ENCODE data around the gene ZMAT3. TPM values are rescaled to one million over a fixed set of nuclear protein-coding genes. Genes with fewer than 3 reads are reported as not detected.
"Not testable (repeated sequence)": the region's sequence is repeated elsewhere in the genome, so short reads cannot be mapped to it uniquely, and the experiment has no call there.

Gene ZMAT3
- total RNA-seq, 2 experiments from 2014 or later, result 9.5 to 9.9 TPM

DNA sequence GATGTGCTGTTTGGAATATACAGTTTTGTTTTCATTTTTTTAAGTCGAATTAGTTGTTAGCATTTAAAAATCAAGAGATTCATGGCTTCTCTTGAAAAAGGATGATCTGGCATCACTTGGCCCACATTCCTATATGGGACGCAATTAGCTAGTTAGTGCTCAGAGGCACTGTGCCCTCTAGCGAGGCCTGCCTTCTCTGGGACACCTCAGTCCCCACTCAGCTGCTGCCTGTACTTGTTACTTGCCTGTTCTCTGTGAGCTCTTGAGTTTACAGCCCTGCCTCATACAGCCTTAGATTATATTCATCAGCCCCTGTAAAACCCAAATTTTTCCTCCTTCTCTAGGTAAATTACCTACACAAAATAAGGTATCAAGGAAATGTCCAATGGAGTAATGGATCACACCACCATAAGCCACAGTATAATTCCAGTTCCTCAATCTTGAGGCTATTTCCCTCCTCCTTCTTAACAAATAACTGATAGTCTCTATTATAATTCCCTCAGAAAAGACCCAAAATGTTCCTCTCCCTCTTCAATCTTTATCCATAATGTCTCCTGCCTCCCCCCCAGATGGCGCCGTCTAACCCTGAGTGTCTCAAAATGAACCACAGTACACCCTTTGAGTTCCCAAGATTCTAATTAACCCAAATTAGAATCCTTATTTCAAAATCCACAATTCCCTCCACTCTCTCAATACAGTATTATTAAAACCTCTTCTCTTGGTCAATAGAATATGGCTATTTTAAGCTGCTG lies 2.7 kb downstream of the ZMAT3 start:
- ATAC-seq (no peak), DNase-seq (peak; percentile 67)
- ChIA-PET CTCF (interaction anchor here (0.8 to 2.3 kb wide), 6 partner anchors 8 to 200 kb away, joined by 3 to 10 read pairs (median 6); partner anchors contain the start of gene PIK3CA), POLR2A (no interaction called here)
- no peak overlapping the region for H3K4me3 Mint-ChIP-seq
- intact Hi-C loops (cut with DNase I, micrococcal nuclease), result no loop called here
- peaks cover 27% of the 10 kb centered on the region for H3K36me3 Mint-ChIP-seq (ENCODE audit: low read depth)
- H3K27me3 Mint-ChIP-seq, result no peaks in the 10 kb centered on the region
- peaks cover 39% of the 10 kb centered on the region for H3K4me1 Mint-ChIP-seq
- peak overlapping the region; percentile 60 for H3K27ac Mint-ChIP-seq
- H3K9me3 Mint-ChIP-seq (ENCODE audit: low read depth), result no peaks in the 10 kb centered on the region

DNA sequence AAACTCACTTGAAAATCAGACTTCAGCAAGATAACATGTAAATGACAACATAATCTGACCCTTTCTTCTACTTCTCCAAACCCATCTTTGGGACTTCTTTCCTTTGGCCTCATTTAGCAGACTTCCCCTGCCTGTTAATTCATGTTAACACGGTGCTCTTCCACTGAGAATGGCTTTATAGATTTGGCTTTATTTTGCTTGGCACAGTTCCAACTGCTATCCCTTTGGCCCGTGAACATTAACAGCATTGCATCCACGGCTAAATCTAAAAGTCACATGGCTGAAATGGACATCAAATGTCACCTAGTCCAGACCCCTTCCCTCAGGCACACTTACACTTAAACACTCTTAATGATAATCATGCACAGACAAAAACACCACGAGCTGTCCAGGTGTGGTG lies 3.8 kb downstream of the ZMAT3 start:
- Mint-ChIP-seq H3K36me3 (ENCODE audit: low read depth) (peaks cover 29% of the 10 kb centered on the region), H3K4me1 (peaks cover 34% of the 10 kb centered on the region), H3K9me3 (ENCODE audit: low read depth) (no peaks in the 10 kb centered on the region), H3K27ac (no peak overlapping the region), H3K4me3 (no peak overlapping the region), H3K27me3 (no peaks in the 10 kb centered on the region)
- ChIA-PET CTCF (interaction anchor here (0.8 to 1.3 kb wide), 3 partner anchors 66 to 244 kb away, joined by 3 to 7 read pairs (median 5); no protein-coding TSS in a partner anchor), POLR2A (interaction anchor here (0.5 kb wide), 1 partner anchor 8 kb away, joined by 6 read pairs; no protein-coding TSS in a partner anchor)
- no peak for DNase-seq
- intact Hi-C loops (cut with DNase I, micrococcal nuclease), result no loop called here
- no peak for ATAC-seq

DNA sequence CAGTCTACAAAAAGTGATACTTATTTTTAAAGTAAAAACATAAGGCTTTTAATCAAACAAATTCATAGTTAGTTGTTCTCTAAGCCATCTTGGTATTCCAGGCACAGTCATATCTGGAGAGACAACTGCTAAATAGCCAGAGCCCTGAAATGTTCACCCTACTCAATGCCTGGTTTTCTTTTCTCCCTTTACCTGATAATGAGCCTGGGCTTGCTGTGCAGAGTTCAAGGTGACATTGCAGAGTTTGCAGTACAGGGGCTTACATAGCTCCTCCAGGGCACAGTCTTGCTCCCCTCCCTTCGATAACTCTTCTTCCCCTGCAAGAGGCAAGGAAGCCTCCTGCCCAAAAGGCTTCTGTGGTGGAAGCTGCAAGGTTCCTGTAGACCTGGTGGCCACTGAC lies 4.3 kb downstream of the ZMAT3 start:
- ChIA-PET POLR2A (no interaction called here), CTCF (interaction anchor here (1.0 to 1.5 kb wide), 4 partner anchors 21 to 248 kb away, joined by 3 to 5 read pairs (median 4); no protein-coding TSS in a partner anchor)
- no peak overlapping the region for H3K4me3 Mint-ChIP-seq
- peaks cover 36% of the 10 kb centered on the region for H3K4me1 Mint-ChIP-seq
- intact Hi-C loops (cut with DNase I, micrococcal nuclease), result no loop called here
- no peaks in the 10 kb centered on the region for H3K9me3 Mint-ChIP-seq (ENCODE audit: low read depth)
- no peak for ATAC-seq
- H3K27ac Mint-ChIP-seq, result no peak overlapping the region
- DNase-seq, result no peak
- H3K36me3 Mint-ChIP-seq (ENCODE audit: low read depth), result peaks cover 30% of the 10 kb centered on the region
- no peaks in the 10 kb centered on the region for H3K27me3 Mint-ChIP-seq

DNA sequence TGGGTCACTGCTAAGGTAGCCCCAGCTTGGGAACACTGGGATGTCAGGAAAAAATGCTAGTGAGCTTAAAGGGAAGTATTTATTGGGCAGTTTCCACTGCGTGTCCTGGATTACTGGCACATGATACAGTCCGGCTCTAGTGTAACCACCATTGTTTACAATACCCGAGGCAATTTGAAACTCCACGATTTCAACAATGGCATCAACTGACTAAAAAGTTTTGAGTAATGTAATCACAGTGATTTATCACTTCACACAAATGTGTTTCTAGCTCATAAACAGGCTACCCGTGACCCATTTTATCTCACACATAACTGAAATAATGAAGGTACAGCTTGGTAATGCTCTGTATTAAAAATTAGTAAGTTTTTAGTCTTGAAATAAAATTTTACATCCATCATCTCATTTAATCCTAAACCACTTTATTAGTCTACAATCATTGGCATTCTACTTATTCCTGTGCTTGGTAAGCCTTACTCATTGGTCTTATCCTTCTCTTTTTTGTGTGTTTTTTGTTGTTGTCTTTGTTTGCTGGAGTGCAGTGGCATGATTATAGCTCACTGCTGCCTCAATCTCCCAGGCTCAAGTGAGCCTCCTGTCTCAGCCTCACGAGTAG lies 7.6 kb downstream of the ZMAT3 start:
- no peak for DNase-seq
- Mint-ChIP-seq H3K36me3 (ENCODE audit: low read depth) (peaks cover 35% of the 10 kb centered on the region), H3K27me3 (no peaks in the 10 kb centered on the region), H3K4me3 (no peak overlapping the region), H3K27ac (no peak overlapping the region), H3K4me1 (peaks cover 32% of the 10 kb centered on the region), H3K9me3 (ENCODE audit: low read depth) (no peaks in the 10 kb centered on the region)
- ATAC-seq, result no peak
- intact Hi-C loops (cut with DNase I, micrococcal nuclease), result no loop called here
- ChIA-PET CTCF (interaction anchor here (0.7 to 1.9 kb wide), 3 partner anchors 18 to 257 kb away, joined by 3 to 5 read pairs (median 3); no protein-coding TSS in a partner anchor), POLR2A (interaction anchor here (0.6 kb wide), 1 partner anchor 157 kb away, joined by 3 read pairs; no protein-coding TSS in a partner anchor)

DNA sequence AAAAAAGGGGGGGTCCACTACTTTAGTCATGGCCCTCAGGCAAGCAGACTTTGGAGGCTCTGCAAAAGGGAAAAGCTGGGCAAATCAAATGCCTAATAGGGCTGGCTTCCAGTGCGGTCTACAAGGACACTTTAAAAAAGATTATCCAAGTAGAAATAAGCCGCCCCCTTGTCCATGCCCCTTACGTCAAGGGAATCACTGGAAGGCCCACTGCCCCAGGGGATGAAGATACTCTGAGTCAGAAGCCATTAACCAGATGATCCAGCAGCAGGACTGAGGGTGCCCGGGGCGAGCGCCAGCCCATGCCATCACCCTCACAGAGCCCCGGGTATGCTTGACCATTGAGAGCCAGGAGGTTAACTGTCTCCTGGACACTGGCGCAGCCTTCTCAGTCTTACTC lies 15.3 kb downstream of the ZMAT3 start:
- ATAC-seq (no peak), DNase-seq (no peak)
- CTCF ChIA-PET, result no interaction called here
- no peaks in the 10 kb centered on the region for H3K27me3 Mint-ChIP-seq
- no peaks in the 10 kb centered on the region for H3K9me3 Mint-ChIP-seq (ENCODE audit: low read depth)
- intact Hi-C loops (cut with DNase I, micrococcal nuclease), result no loop called here
- no peak overlapping the region for H3K27ac Mint-ChIP-seq
- POLR2A ChIA-PET, result no interaction called here
- H3K4me3 Mint-ChIP-seq, result no peak overlapping the region
- peaks cover 14% of the 10 kb centered on the region for H3K36me3 Mint-ChIP-seq (ENCODE audit: low read depth)
- peaks cover 8% of the 10 kb centered on the region for H3K4me1 Mint-ChIP-seq

DNA sequence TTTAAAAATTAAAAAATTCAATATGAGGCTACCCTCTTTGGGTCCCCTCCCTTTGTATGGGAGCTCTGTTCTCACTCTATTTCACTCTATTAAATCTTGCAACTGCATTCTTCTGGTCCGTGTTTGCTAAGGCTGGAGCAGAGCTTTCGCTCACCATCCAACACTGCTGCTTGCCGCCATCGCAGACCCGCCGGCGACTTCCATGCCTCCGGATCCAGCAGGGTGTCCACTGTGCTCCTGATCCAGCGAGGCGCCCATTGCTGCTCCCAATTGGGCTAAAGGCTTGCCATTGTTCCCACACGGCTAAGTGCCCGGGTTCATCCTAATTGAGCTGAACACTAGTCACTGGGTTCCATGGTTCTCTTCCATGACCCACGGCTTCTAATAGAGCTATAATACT lies 17.0 kb downstream of the ZMAT3 start:
- H3K36me3 Mint-ChIP-seq (ENCODE audit: low read depth), result peaks cover 14% of the 10 kb centered on the region
- DNase-seq; CTCF ChIA-PET; ATAC-seq; H3K27ac Mint-ChIP-seq; H3K4me3 Mint-ChIP-seq; H3K27me3 Mint-ChIP-seq; intact Hi-C loops (cut with DNase I, micrococcal nuclease); H3K9me3 Mint-ChIP-seq (ENCODE audit: low read depth); POLR2A ChIA-PET; H3K4me1 Mint-ChIP-seq: not testable (repeated sequence)

DNA sequence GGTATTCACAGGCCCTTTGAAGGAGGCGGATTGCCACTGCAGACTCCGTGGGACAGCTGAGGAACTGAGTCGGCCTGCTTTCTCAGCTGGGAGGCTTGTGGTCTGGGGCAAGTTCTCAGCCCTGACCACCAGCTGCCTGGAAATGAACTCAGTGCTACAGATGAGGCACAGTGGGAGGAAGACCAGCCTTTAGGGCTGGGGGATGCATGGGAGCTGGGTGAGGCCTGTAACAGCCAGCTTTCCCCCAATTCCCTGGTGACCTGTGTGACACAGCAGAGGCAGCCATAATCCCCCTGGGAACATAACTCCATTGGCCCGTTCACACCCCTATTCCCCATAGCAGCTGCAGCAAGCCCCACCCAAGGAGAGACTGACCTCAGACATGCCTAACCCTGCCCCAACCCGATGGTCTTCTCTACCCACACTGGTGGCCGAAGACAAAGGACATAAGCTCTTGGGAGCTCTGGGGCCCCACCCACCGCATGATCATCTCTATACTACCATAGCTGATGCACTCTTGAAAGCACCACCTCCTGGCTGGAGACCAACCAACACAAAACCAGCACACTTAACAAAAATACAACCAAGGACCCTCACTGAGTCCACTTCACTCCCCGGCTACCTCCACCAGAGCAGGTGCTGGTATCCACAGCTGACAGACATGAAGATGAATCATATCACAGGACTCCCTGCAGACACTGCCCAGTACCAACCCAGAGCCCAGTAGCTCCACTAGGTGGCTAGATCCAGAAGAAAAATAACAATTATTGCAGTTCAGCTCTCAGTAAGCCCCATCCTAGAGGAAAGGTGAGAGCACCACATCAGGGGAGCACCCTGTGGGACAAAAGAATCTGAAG lies 24.9 kb downstream of the ZMAT3 start:
- Mint-ChIP-seq H3K9me3 (ENCODE audit: low read depth) (peaks cover 8% of the 10 kb centered on the region), H3K4me1 (peaks cover 47% of the 10 kb centered on the region), H3K27ac (peak overlapping the region; percentile 15), H3K36me3 (ENCODE audit: low read depth) (peaks cover 27% of the 10 kb centered on the region), H3K4me3 (no peak overlapping the region), H3K27me3 (no peaks in the 10 kb centered on the region)
- DNase-seq (no peak), ATAC-seq (peak; percentile 42)
- intact Hi-C loops (cut with DNase I, micrococcal nuclease), result no loop called here
- ChIA-PET CTCF (interaction anchor here (0.8 to 1.2 kb wide), 5 partner anchors 17 to 268 kb away, joined by 3 read pairs; no protein-coding TSS in a partner anchor), POLR2A (interaction anchor here (0.6 to 0.8 kb wide), 3 partner anchors 10 to 541 kb away, joined by 3 read pairs; no protein-coding TSS in a partner anchor)

DNA sequence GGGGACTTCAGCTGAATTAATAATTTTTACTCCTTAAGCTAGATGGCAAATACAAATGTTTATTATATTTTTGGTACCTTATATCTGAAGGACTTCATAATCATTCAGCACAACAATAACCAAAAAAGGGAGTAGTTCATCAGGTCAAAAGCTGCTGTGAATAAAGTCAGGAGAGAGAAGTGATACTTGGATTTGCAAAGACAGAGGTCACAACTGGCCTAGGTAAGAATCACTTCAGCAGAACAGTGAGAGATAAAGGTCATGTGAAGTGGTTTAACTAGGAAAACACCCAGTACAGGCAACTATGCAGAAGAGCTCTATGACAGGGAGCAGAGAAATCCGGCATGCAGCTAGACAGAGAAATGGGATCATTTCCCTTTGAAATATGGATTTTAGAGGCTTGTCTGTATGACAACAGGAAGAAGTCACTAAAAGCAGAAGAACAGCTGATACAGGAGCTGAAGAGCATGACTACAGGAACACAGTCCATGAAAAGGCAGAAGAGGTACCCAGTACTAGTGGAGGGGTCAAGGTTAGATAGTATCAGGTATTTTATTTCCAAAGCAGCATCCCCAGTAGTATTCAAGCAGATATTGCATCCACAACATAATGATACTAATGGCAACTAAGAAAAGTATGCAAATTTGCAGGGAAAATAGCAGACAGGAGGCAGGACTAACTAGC lies 25.7 kb downstream of the ZMAT3 start:
- Mint-ChIP-seq H3K27me3 (no peaks in the 10 kb centered on the region), H3K36me3 (ENCODE audit: low read depth) (peaks cover 28% of the 10 kb centered on the region), H3K4me3 (no peak overlapping the region), H3K27ac (no peak overlapping the region), H3K4me1 (peaks cover 47% of the 10 kb centered on the region), H3K9me3 (ENCODE audit: low read depth) (peaks cover 13% of the 10 kb centered on the region)
- CTCF ChIA-PET, result interaction anchor here (0.9 to 1.1 kb wide), 2 partner anchors 18 to 30 kb away, joined by 3 to 4 read pairs; no protein-coding TSS in a partner anchor
- DNase-seq (no peak), ATAC-seq (peak; percentile 66)
- intact Hi-C loops (cut with DNase I, micrococcal nuclease), result no loop called here
- POLR2A ChIA-PET, result interaction anchor here (0.6 kb wide), 1 partner anchor 9 kb away, joined by 3 read pairs; no protein-coding TSS in a partner anchor

DNA sequence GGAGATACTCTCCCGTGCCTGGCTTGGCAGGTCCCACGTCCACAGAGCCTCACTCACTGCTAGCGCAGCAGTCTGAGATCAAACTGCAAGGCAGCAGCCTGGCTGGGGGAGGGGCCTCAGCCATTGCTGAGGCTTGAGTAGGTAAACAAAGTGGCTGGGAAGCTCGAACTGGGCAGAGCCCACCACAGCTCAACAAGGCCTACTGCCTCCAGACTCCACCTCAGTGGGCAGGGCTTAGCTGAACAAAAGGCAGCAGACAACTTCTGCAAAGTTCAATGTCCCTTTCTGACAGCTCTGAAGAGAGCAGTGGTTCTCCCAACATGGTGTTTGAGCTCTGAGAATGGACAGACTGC lies 32.7 kb downstream of the ZMAT3 start:
- DNase-seq; H3K4me3 Mint-ChIP-seq; H3K27me3 Mint-ChIP-seq; POLR2A ChIA-PET; ATAC-seq; intact Hi-C loops (cut with DNase I, micrococcal nuclease): not testable (repeated sequence)
- Mint-ChIP-seq H3K4me1 (peaks cover 11% of the 10 kb centered on the region), H3K27ac (peak overlapping the region; percentile 90), H3K36me3 (ENCODE audit: low read depth) (peaks cover 39% of the 10 kb centered on the region), H3K9me3 (ENCODE audit: low read depth) (peaks cover 16% of the 10 kb centered on the region)
- CTCF ChIA-PET, result interaction anchor here (1.1 to 2.0 kb wide), 3 partner anchors 11 to 23 kb away, joined by 3 to 5 read pairs (median 5); no protein-coding TSS in a partner anchor

DNA sequence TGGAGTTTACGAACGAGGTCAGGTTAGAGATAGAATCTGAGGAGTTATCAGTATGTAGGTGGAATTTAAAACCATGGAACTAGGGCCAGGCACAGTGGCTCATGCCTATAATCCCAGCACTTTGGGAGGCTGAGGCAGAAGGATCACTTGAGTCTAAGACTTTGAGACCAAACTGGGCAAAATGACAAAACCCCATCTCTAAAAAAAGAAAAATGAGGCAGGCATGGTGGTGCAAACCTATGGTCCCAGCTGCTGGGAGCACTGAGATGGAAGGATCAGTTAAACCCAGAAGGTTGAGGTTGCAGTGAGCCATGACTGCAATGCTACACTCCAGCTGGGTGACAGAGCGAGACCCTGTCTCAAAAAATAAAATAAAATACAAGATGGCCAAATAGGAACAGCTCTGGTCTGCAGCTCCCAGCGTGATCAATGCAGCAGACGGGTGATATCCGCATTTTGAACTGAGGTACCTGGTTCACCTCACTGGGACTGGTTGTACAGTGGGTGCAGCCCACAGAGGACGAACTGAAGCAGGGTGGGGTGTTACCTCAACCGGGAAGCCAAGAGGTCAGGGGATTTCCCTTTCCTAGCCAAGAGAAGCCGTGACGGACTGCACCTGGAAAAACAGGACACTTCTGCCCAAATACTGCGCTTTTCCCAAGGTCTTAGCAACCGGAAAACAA lies 33.3 kb downstream of the ZMAT3 start:
- peaks cover 16% of the 10 kb centered on the region for H3K9me3 Mint-ChIP-seq (ENCODE audit: low read depth)
- CTCF ChIA-PET, result interaction anchor here (1.0 to 2.0 kb wide), 7 partner anchors 11 to 284 kb away, joined by 3 to 5 read pairs (median 3); no protein-coding TSS in a partner anchor
- no peak for DNase-seq
- POLR2A ChIA-PET, result interaction anchor here (0.6 kb wide), 1 partner anchor 26 kb away, joined by 3 read pairs; no protein-coding TSS in a partner anchor
- intact Hi-C loops (cut with DNase I, micrococcal nuclease), result no loop called here
- ATAC-seq, result no peak
- H3K4me3 Mint-ChIP-seq, result peak overlapping the region; percentile 60
- peaks cover 34% of the 10 kb centered on the region for H3K36me3 Mint-ChIP-seq (ENCODE audit: low read depth)
- peak overlapping the region; percentile 90 for H3K27ac Mint-ChIP-seq
- H3K27me3 Mint-ChIP-seq, result no peaks in the 10 kb centered on the region
- H3K4me1 Mint-ChIP-seq, result peaks cover 6% of the 10 kb centered on the region

Data from activated CD4-positive, alpha-beta T cell treated with anti-CD3 and anti-CD28 coated beads for 36 hours (primary cell).